Parathyroid adenoma (tissue), 2 donors: ENCODE data around the gene GALNT15.

Experiments used
- H2AFZ ChIP-seq: fragments of 300-600 bp; sonication (generic); one replicate; pipeline ENCODE4 v1.7.0; 2017; ENCODE audit warnings: antibody characterized with exemption, mild to moderate bottlenecking
- H3K27ac ChIP-seq: fragments of 300-600 bp; sonication (generic); one replicate; pipeline ENCODE4 v1.7.0; 2017
- H3K27me3 ChIP-seq: fragments of 300-600 bp; sonication (generic); one replicate; pipeline ENCODE4 v1.7.0; 2017; ENCODE audit warnings: low read length; ENCODE audit not compliant: control insufficient read depth, insufficient read depth
- H3K36me3 ChIP-seq: fragments of 300-600 bp; sonication (generic); one replicate; pipeline ENCODE4 v1.7.0; 2017; ENCODE audit warnings: low read length; ENCODE audit not compliant: control insufficient read depth, insufficient read depth
- H3K4me1 ChIP-seq: fragments of 300-600 bp; sonication (generic); one replicate; pipeline ENCODE4 v1.7.0; 2017; ENCODE audit warnings: control low read depth
- H3K4me2 ChIP-seq: fragments of 300-600 bp; sonication (generic); one replicate; pipeline ENCODE4 v1.7.0; 2017; ENCODE audit warnings: low read length
- H3K4me3 ChIP-seq: fragments of 300-600 bp; sonication (generic); one replicate; pipeline ENCODE4 v1.7.0; 2017; ENCODE audit warnings: low read depth, low read length
- H3K79me2 ChIP-seq: fragments of 300-600 bp; sonication (generic); one replicate; pipeline ENCODE4 v1.7.0; 2017; ENCODE audit warnings: control low read depth
- H3K9ac ChIP-seq: fragments of 300-600 bp; sonication (generic); one replicate; pipeline ENCODE4 v1.7.0; 2017; ENCODE audit warnings: mild to moderate bottlenecking
- H3K9me3 ChIP-seq: fragments of 300-600 bp; sonication (generic); one replicate; pipeline ENCODE4 v1.7.0; 2017; ENCODE audit warnings: low read length; ENCODE audit not compliant: control insufficient read depth
- TF ChIP-seq, protein P1 (sequence below): fragments of 300-600 bp; sonication (generic); IDR thresholded peaks from one replicate; pipeline ENCODE4 v1.7.0; 2017; ENCODE audit warnings: antibody characterized with exemption, mild to moderate bottlenecking
- donor health status: primary hyperparathyroidism.

The GALNT15 gene

GRCh38 chr3:16174389-16174788 lies at the start of gene GALNT15:
GALNT15 (plus strand) TSS chr3:16174680; CDS start chr3:16175152, 472 bp downstream.
- no peak within 1 kb of the TSS for H3K4me3 ChIP-seq
- TF ChIP-seq, protein P1, sequence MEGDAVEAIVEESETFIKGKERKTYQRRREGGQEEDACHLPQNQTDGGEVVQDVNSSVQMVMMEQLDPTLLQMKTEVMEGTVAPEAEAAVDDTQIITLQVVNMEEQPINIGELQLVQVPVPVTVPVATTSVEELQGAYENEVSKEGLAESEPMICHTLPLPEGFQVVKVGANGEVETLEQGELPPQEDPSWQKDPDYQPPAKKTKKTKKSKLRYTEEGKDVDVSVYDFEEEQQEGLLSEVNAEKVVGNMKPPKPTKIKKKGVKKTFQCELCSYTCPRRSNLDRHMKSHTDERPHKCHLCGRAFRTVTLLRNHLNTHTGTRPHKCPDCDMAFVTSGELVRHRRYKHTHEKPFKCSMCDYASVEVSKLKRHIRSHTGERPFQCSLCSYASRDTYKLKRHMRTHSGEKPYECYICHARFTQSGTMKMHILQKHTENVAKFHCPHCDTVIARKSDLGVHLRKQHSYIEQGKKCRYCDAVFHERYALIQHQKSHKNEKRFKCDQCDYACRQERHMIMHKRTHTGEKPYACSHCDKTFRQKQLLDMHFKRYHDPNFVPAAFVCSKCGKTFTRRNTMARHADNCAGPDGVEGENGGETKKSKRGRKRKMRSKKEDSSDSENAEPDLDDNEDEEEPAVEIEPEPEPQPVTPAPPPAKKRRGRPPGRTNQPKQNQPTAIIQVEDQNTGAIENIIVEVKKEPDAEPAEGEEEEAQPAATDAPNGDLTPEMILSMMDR, result no peak
- H3K27me3 ChIP-seq, result no peaks in the 10 kb centered on the region
- H3K4me1 ChIP-seq, result no peaks in the 10 kb centered on the region
- H3K27ac ChIP-seq, result no peak within 1 kb of the TSS
- no peak within 1 kb of the TSS for H3K4me2 ChIP-seq
- H3K9me3 ChIP-seq, result no peaks in the 10 kb centered on the region
- H2AFZ ChIP-seq, result no peak within 1 kb of the TSS
- no peaks in the 10 kb centered on the region for H3K79me2 ChIP-seq
- no peaks in the 10 kb centered on the region for H3K36me3 ChIP-seq
- no peak within 1 kb of the TSS for H3K9ac ChIP-seq

DNA sequence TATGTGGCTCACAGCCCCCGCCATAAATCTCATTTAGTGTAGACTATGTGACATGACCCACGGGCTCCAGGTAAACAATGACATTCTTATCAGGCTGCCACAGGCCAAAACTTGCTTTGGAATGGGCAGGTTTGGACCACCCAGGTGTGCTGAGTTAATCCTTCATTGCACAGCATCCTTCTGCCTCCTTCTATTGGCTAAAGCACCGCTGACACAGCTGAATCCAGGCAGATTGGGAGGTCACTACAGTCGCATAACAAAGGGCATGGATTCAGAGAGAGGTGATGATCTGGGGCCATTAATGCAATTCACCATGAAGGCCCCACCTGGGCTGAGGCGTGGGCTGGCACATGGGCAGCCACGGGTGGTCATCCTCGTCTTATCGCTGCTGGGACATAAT lies 47.8 kb upstream of the GALNT15 start:
- H3K27me3 ChIP-seq, result no peaks in the 10 kb centered on the region
- no peaks in the 10 kb centered on the region for H3K79me2 ChIP-seq
- no peaks in the 10 kb centered on the region for H3K4me1 ChIP-seq
- no peak overlapping the region for H3K4me3 ChIP-seq
- H3K36me3 ChIP-seq, result no peaks in the 10 kb centered on the region
- no peak overlapping the region for H3K9ac ChIP-seq
- no peak overlapping the region for H2AFZ ChIP-seq
- H3K4me2 ChIP-seq, result no peak overlapping the region
- H3K27ac ChIP-seq, result no peak overlapping the region
- TF ChIP-seq, protein P1, result no peak
- H3K9me3 ChIP-seq, result no peaks in the 10 kb centered on the region

DNA sequence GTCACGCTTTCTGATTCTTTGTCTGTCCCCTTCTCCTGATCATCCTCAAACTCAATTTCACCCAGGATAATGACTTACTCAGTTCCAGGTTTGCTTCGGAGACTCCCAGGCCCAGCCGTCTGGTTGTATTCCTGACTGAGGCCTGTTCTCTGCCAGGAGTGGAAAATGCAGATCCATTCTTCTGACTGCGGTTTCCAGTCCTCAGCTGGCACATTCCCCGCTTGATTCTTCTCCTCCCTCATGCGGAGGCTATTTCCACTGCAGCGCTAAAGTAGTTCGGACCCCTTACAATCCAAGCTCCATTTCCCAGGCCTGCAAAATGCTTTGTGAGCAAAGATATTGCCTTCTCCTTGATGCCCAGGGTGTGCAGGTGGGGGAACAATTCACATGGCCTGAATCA lies 47.2 kb upstream of the GALNT15 start:
- H3K9ac ChIP-seq, result no peak overlapping the region
- H3K4me2 ChIP-seq, result no peak overlapping the region
- no peak overlapping the region for H3K4me3 ChIP-seq
- no peak overlapping the region for H3K27ac ChIP-seq
- TF ChIP-seq, protein P1, result no peak
- no peaks in the 10 kb centered on the region for H3K79me2 ChIP-seq
- no peaks in the 10 kb centered on the region for H3K4me1 ChIP-seq
- H2AFZ ChIP-seq, result no peak overlapping the region
- H3K36me3 ChIP-seq, result no peaks in the 10 kb centered on the region
- no peaks in the 10 kb centered on the region for H3K9me3 ChIP-seq
- no peaks in the 10 kb centered on the region for H3K27me3 ChIP-seq

DNA sequence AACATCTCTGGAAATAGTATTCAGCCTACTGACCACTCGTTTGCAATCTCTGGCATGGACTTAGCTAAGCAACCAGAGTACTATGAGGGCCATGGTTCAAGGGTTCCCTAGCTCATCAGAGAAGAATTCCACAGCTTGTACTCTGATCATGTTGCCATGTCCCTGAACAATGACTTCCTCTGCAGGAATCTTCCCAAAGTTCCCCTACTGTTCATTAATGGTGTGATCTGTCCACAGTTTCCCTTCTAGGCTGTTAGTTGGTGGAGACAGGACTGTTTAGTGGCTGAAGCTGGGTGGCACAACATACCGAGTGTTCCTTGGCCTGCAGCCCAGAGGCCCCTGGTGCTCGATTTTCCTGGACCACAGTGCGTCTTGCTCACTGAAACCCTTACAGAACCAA lies 44.4 kb upstream of the GALNT15 start:
- Histone ChIP-seq H3K27ac (no peak overlapping the region), H3K36me3 (no peaks in the 10 kb centered on the region), H3K4me3 (no peak overlapping the region), H3K4me2 (no peak overlapping the region), H3K9me3 (no peaks in the 10 kb centered on the region), H3K4me1 (no peaks in the 10 kb centered on the region), H2AFZ (no peak overlapping the region), H3K79me2 (no peaks in the 10 kb centered on the region), H3K9ac (no peak overlapping the region), H3K27me3 (no peaks in the 10 kb centered on the region)
- TF ChIP-seq, protein P1, result no peak

- H3K27ac ChIP-seq, result no peak overlapping the region
- TF ChIP-seq, protein P1, result no peak
- no peak overlapping the region for H3K4me2 ChIP-seq
- H3K79me2 ChIP-seq, result no peaks in the 10 kb centered on the region
- H2AFZ ChIP-seq, result no peak overlapping the region
- H3K4me3 ChIP-seq, result no peak overlapping the region
- no peaks in the 10 kb centered on the region for H3K4me1 ChIP-seq
- no peaks in the 10 kb centered on the region for H3K36me3 ChIP-seq
- no peak overlapping the region for H3K9ac ChIP-seq
- no peaks in the 10 kb centered on the region for H3K9me3 ChIP-seq
- no peaks in the 10 kb centered on the region for H3K27me3 ChIP-seq
Observed at GRCh38 chr3:16132190-16132589, 42.3 kb upstream of the GALNT15 start.
